ENCODE results near the gene EPM2A.
"Not testable (repeated sequence)": the region's sequence is repeated elsewhere in the genome, so short reads cannot be mapped to it uniquely, and the experiment has no call there.

The EPM2A gene

GRCh38 chr6:145744619-145745018 is 9.3 kb upstream of the EPM2A start:
- DNase-seq (ENCODE audit: low read depth) = no peak
- no peak overlapping the region for H3K4me3 ChIP-seq (ENCODE audit: control insufficient read depth, low read depth, low read length)
- TF ChIP-seq CTCF (IDR thresholded peaks at IDR 0.05; ENCODE audit: control insufficient read depth, insufficient read depth, low read depth, low read length, missing control alignments) = no peak

- H3K4me3 ChIP-seq (ENCODE audit: control insufficient read depth, low read depth, low read length) = no peak overlapping the region
- no peak for DNase-seq (ENCODE audit: low read depth)
- no peak for TF ChIP-seq CTCF (IDR thresholded peaks at IDR 0.05; ENCODE audit: control insufficient read depth, insufficient read depth, low read depth, low read length, missing control alignments)
Measured at GRCh38 chr6:145743332-145743731, 8.0 kb upstream of the EPM2A start.

GRCh38 chr6:145742472-145742871 is 7.2 kb upstream of the EPM2A start:
- not testable (repeated sequence) for DNase-seq (ENCODE audit: low read depth)

GRCh38 chr6:145739685-145740084 is 4.4 kb upstream of the EPM2A start:
- not testable (repeated sequence) for H3K4me3 ChIP-seq (ENCODE audit: control insufficient read depth, low read depth, low read length); DNase-seq (ENCODE audit: low read depth)

More at GRCh38 chr6:145742472-145742871, 7.2 kb upstream of the EPM2A start:
- H3K4me3 ChIP-seq (ENCODE audit: control insufficient read depth, low read depth, low read length) = not testable (repeated sequence)

GRCh38 chr6:145738265-145738664 is 2.9 kb upstream of the EPM2A start:
- TF ChIP-seq CTCF (IDR thresholded peaks at IDR 0.05; ENCODE audit: control insufficient read depth, insufficient read depth, low read depth, low read length, missing control alignments) = no peak
- H3K4me3 ChIP-seq (ENCODE audit: control insufficient read depth, low read depth, low read length) = no peak overlapping the region
- no peak for DNase-seq (ENCODE audit: low read depth)

- DNase-seq (ENCODE audit: low read depth) = no peak
- H3K4me3 ChIP-seq (ENCODE audit: control insufficient read depth, low read depth, low read length) = no peak overlapping the region
- TF ChIP-seq CTCF (IDR thresholded peaks at IDR 0.05; ENCODE audit: control insufficient read depth, insufficient read depth, low read depth, low read length, missing control alignments) = no peak
Measured at GRCh38 chr6:145736661-145737144, 1.4 kb upstream of the EPM2A start.

GRCh38 chr6:145734486-145735355 is 599 bp downstream of the EPM2A start:
- TF ChIP-seq CTCF (IDR thresholded peaks at IDR 0.05; ENCODE audit: control insufficient read depth, insufficient read depth, low read depth, low read length, missing control alignments) = no peak
- peak overlapping the region; percentile 84 for H3K4me3 ChIP-seq (ENCODE audit: control insufficient read depth, low read depth, low read length)
- peak; percentile 43 for DNase-seq (ENCODE audit: low read depth)

All from AG09309 (cell line).